GM19239 (cell line): ENCODE data around the gene PTPRD.
"Not testable (repeated sequence)": the region's sequence is repeated elsewhere in the genome, so short reads cannot be mapped to it uniquely, and the experiment has no call there.

ENCODE experiments used
- DNase-seq: peaks from one replicate; pipeline ENCODE4 v3.0.0; 2011; ENCODE audit warnings: low spot score; ENCODE audit not compliant: insufficient read length
- FAIRE-seq: peaks from 2 replicates; lab custom pipeline; 2011; peaks lifted over from hg19 to GRCh38; lab: Jason Lieb, UNC

PTPRD gene

DNA sequence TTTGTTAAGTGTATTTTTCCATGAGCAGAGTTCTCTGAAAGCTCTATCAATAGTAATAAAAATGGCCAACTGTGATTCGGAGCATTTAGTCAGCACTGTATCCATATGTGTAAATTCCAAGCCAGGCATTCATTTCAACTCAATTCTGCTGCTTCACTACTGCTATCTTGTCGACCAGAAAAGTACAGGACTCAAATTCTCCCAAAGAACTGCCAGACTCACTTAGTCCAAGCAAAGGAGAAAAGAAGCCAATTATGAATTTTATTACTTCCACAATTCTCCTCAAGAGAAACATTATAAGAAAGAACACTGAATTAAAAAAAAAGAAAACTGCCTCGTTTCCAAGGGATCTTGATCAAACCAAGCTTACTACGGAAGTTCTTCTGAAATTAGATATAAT is 1906.9 kb downstream of the PTPRD start:
- FAIRE-seq (no peak), DNase-seq (no peak)

DNA sequence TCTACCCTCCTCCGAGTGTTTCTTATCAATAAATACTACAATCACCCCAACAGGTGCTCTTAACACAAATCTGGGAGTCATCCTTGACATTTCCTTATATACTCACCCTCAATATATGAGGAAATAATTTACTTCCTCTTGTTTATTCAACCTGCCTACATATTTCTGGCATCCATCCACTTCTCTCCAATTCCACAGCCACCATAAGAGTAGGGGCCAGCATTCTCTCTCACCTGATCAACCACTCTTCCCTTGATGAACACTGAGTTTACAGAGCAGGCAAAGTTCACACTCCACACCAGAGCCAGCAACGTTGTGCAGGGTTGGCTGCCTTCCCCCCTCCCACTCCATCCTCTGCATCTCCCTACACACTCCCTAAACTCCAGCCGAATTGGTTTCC is 1908.9 kb downstream of the PTPRD start:
- FAIRE-seq (no peak), DNase-seq (no peak)

DNA sequence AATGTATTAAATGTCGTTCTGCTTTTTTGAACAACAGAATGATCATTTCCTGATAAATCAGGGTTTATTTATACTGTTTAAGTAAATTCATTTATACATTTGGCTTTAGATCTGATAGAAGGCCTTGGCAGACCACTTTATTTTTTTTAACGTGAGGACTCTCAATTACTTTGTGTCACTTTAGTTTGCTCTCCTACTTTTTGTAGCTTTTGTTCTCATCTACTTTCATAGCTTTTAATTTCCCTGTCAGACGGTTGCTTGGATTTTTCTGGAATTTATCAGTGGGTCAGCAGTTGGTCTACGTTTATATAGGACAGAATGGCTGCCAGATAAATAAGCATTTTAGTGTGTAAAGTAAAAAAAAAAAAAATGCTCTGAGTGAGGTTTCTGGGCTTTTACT is 1910.9 kb downstream of the PTPRD start:
- no peak for FAIRE-seq
- no peak for DNase-seq

DNA sequence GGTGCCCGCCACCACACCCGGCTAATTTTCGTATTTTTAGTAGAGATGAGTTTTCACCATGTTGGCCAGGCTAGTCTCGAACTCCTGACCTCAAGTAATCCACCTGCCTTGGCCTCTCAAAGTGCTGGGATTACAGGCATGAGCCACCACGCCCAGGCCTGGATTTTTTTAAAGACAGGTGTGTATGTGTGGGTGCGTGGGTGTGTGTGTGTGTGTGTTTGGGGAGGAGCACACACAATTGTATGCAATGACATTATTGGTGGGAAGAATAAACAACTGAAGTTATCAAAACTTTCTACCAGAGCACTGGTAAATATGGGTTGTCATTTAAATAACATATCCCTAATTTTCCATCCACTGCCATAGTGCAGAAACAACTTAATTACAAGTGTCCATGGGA is 1915.2 kb downstream of the PTPRD start:
- not testable (repeated sequence) for DNase-seq, FAIRE-seq

DNA sequence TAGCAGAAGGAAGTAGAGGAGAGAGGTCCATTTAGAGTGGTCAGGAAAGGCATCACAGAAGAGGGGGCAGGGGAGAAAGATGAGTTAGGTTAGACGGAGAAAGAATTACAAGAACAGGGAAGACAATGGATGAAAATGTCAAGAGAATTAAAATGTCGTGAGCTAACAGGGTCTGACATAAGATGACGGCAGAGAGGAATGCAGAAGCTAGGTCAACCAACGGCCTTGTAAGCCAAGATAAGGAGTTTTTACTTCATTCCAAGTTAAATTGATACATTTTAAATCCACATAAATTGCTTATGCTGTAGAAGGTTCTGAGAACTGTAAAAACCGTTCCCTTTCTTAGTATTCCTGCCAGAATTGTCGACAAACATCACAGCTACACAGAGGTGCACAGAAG is 1916.3 kb downstream of the PTPRD start:
- FAIRE-seq, result no peak
- no peak for DNase-seq

DNA sequence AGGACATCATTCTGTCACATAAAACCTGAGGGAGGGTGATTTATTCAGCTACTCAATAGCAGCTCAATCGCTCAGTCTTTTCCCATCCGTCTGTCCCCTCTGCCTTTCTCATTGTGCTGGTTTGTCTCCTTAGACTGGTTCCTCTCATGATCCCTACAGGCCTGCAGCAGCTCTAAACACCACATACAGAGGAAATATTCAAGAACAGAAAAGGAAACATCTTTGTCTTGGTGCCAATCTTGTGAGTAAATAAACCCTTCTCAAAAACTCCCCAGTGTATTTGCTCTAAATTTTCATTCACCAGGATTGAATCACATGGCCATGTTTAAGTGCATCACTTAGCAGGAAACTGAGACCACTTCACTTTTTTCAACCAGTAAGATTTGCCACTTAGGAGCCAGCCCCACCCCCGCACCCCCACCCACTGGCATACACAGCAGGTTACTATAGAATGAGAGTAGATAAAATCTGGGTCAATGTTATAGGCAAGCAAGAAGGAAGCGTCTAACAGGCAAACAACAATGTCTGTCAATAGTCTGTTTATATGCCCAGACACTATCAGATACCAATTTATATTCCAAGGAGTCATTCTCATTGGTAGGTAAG is 1917.7 kb downstream of the PTPRD start:
- no peak for FAIRE-seq
- DNase-seq, result no peak

DNA sequence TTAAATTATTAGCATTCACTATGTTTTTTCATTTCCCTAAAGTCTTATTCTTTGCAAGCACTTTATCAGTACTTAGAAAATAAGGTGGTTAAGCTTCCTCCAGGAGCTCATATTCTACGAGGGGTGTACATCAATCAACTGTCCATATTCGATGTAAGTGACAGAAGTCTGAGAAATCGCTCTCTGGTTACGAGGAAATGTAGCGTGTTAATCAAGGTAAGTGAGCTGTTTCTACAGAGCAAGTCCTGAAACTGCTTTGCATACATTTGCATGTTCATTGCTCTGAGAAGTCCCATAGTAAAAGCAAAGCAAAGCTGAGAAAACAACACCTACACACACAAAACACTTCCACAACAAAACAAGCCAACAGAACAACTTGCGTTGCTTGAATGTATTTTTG is 1919.3 kb downstream of the PTPRD start:
- DNase-seq, result no peak
- no peak for FAIRE-seq

DNA sequence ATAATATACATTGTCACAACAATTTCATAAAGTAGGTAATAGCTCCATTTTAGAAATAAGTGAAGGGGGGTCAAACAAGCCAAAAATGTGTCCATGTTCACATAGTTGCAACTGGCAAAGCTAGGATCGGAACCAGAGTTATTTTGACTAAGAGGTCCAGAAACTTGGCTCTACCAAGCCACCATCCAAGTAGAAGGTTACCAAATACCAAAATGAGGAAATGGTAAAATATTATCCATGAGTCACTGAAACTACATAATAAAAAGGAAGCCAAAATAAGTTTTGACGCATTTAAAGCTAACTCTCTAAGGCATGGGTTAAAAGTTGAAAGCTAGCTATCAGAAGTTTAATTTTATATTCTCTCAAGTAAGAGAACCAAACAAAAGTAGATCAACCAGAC is 1926.3 kb downstream of the PTPRD start:
- FAIRE-seq (no peak), DNase-seq (no peak)

DNA sequence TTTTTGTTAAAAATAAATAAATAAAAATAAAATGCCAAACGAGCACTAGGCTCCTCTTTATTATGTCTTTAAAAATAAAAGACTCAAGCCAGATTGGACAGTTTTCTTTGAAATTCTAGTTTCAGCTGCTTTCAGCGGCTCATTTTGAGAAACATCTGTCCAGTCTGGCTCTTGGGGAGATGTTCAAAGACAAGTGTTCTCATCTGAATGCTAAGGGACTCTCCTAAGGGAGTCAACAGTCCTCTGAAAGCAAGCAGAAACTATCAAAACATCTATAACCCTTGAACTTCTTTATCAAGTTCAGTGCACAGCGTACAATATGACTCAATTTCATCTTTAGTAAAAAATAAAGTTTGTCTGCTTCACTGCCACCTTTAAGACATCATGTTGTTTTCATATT is 1927.0 kb downstream of the PTPRD start:
- DNase-seq (no peak), FAIRE-seq (no peak)

DNA sequence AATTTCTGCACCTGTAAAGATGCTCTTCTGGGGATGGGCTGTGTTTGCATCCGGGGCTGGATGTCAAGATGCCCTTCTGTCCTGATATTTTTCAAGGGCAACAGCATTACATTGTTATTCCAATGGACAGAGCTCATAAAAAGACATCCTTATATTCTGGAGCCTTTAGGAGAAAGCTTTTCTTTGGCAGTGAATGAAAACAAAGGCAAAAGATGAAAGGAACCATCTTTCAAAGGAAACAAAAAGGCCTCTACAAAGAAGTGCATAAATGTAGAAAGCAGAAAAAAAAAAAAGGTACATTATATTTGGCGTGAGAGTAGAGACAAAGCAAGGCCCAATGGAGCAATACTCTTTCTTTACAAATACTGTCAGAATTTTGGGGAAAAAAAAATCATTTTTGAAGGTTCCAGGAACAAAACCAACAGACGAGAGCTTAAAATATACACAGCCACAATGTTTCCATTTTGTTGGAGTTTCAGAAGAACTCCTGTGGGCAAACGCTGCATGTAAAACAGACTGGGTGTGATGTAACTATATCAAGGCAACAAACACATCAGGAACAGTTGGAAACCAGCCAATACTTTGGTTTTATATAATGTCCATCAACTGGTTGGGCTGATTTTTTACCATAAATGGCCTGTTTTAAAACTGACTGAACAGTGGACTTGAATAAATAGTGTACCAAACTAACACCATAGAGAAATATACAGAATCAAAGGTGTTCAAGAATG is 1927.7 kb downstream of the PTPRD start:
- FAIRE-seq, result no peak
- no peak for DNase-seq

DNA sequence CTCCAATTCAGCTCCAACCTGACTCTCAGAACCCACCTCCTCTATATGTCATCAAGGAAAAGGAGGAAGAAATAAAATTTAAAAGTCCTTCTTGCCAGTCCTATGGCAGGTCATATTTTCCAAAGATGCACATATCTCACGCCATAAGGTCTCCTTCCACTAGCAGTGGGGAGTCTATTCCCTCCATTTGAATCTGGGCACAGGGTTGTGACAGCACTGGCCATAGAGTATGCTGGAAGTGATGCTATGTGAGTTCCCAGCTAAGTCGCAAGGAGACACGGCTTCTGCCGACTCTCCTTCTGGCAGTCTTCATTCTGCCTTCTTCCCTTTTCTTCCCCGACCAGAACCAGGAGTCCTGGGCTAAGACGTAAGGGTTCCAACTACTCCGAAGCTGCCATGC is 1929.3 kb downstream of the PTPRD start:
- FAIRE-seq, result no peak

DNA sequence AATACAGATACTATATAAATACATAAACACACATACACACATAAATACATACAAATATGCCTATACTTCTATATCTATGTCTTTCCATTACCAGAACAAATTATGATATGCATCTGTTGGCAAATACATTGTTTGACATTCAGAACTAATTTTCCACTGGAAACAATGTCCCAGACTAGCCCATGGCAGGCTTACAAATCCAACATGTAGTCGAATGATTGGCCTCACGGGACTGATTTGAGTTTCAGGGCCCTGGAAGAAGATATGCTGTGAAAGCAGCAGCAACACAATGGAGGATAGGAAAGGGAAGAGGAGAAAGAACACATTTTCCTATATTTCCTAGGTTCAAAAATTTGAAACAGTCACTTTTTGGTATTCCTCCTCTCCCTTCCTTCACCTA is 1932.1 kb downstream of the PTPRD start:
- no peak for FAIRE-seq
- DNase-seq, result no peak

More for the DNA sequence above, 1929.3 kb downstream of the PTPRD start:
- DNase-seq, result no peak

DNA sequence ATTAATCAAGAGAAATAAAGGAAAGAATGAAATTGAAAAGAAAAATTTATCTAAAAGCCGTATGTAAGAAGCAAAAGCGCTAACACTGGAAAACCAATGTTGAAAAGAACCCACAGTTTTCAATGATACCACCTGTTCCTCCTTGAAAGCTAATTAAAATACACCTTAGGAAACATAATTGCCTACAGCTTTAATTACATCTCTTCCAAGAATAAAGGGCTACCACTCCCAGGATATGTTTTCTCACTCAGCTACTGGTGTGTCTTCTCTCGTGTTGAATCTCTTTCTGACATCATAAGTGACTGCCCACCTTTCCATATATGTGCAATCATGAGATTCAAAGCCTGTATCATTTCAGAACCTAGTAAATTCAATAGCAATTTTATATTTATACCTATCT is 1932.6 kb downstream of the PTPRD start:
- FAIRE-seq (no peak), DNase-seq (no peak)

DNA sequence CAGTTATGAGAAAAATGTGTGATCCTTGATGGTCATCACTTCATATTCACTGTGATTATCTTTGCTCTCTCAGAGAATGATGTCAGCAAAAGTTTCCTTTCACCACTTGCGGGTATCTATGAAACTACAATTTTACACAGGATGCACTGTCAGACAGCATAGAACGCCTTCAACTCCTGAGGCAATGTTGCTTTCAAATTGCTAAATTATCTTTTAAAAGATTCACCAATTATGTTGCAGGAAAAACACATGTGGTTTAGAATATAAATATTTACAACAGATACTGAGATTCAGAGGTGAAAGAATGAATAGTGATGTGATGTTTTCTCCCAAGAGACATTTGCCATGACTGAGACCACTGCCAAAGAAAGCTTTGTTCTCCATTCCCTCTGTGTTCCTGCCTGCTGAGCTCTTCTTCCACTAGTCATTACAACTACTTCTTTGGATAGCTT is 1933.4 kb downstream of the PTPRD start:
- no peak for FAIRE-seq

DNA sequence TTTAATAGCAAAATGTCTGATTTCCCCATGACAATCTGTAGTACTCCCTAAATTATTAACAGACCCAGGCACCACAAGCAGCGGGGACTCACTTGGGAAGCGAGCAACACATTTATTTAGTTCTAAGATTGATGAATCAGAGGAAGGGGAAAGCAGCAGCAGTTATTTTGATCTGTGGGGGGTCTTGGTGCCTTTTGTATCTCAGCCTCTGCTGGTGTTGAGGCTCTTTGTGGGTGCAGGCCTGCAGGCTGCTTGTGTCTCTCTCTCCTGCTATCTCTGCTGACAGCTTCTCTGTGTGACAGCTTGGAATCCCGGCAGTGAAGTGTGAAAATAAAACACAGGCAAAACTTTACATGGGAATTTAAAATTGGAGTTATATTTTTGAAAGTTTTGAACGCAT is 1935.1 kb downstream of the PTPRD start:
- FAIRE-seq, result no peak
- no peak for DNase-seq

More for the DNA sequence above, 1933.4 kb downstream of the PTPRD start:
- DNase-seq, result no peak

DNA sequence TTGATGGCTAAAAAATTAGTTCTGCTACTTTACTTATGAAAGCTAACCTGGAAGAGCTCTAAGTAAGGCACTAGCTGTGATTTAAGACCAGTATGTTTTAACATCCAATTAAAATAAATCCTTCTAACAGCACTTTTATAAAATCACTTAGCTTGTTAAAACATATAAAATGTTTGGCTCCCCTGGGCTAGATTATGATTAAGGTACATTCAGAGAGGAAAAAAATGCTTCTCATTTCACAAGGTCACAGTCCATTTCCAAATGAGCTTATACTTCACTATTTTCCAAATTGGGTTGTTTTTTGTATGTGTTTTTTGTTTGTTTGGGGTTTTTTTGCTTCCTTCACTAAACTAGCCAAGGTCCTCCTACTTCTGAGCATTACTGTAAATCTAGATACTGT is 1938.3 kb downstream of the PTPRD start:
- FAIRE-seq, result no peak
- no peak for DNase-seq

DNA sequence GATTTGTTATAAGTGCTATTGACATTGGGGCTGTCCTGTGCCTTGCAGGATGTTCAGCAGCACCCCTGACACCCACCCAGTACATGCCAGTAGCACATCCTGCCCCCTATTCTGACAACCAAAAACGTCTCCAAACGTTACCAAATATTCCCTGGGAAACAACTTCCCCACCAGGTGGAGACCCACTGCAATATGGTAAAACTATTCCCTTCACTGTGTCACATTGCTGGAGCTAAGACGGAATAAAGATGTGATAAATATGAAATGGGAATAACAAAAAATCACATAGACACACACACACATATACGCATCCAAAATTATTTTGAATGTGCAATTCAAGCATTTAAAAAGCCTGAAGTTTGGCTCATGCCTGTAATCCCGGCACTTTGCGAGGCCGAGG is 1939.0 kb downstream of the PTPRD start:
- FAIRE-seq, result no peak

DNA sequence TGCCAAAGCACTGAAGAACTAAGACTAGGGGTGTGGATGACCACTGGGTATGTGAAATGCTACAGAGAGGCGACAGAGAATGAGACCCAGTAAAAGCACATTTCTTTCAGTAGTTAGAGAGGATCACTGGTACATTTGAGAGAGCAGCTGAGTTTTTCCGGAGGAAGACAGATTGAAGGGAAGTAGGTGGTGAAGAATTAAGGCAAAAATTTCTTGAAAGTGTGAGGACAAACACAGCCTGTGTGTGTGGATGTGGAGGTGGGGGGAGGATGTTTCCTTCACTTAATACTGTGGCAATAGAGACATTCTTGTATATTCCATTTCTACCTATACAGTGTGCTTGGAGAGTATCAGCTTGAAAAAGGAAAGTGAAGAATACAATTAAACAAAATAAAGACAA is 1942.1 kb downstream of the PTPRD start:
- FAIRE-seq (no peak), DNase-seq (no peak)

More for the DNA sequence above, 1939.0 kb downstream of the PTPRD start:
- DNase-seq, result no peak

DNA sequence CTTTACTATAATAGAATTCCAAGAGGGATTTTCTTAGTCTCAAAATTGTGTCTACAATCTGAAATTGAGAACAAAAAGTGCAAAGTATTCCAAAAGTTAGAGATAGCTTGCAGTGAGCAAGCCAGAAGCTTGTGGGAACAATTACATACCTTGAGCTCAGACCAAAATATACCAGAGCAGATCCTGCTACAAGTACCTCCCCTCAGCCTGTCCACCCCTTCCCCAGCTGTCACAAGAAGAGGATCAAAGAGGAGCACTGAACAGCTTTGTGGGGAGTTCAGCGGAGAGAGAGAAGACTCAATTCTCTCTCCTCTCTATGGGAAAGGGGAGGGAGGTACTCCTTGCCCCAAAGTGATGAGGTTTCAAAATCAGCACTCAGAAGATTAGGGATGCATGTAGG is 1944.1 kb downstream of the PTPRD start:
- no peak for DNase-seq

DNA sequence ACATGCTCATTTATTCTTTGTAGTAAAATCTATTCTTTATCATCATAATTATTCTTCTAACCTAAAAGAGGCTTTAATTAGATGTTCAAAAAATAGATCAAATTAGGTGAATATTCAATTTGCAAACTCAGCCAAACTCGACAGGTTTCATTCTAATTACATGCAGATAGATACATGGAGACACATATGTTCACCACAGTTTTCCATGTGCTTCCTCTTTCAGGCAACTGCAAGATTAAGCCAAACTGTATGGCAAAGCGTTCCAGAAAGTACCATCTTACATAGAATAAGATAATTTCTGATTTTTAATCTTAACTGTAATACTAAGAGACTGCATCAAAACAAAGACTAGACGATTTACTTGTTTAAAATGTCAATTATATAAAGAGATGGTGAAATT is 1944.6 kb downstream of the PTPRD start:
- DNase-seq (no peak), FAIRE-seq (no peak)

More for the DNA sequence above, 1944.1 kb downstream of the PTPRD start:
- no peak for FAIRE-seq

DNA sequence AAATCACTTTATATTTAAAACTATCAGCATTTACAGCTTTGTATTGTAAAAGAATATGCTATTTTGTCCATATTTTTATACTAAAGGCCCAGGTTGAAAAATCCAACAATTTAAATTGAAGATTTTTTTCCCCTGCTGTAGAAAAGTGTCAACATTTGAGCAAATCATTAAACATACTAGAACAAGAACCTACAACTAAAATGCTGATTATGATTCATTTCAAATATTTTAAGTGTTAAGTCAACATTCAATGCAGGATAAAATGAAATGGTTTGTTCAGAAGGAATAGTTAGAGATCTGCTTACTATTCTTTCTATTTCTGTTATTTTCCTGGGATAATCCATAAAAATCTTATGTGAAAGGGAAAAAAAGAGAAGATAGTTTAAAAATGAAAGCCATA is 1946.7 kb downstream of the PTPRD start:
- DNase-seq (no peak), FAIRE-seq (no peak)

DNA sequence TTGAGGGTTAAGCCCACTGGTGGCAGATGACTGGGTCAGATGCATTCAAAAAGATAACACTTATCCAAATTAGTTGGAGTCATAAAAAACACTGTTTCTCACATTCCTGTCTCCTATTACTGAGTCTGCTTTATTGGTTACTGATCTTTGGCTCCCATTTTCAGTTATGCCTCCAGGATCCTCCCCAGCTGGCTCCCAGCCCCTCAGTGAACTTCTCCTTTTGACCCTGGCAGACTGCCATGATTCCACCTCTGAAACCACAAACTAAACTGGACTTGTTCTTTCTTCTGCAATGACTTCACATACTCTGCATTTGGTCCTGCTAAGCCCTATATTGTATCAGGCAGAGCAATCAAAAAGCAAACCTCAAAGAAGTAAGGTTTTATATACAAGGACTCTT is 1952.4 kb downstream of the PTPRD start:
- no peak for DNase-seq
- FAIRE-seq, result no peak
